Sigmoid colon (tissue), 7 donors: ENCODE measurements around the gene ZSCAN22. TPM values are rescaled to one million over a fixed set of nuclear protein-coding genes. Genes with fewer than 3 reads are reported as not detected.

Source experiments
- DNase-seq: peaks from one replicate; pipeline ENCODE4 v3.0.0-alpha.2; 2019
- H3K27ac ChIP-seq, 4 donors: fragments of 200-600 bp; sonication (generic); one replicate each; pipeline ENCODE4 v1.5.1; 2016 to 2019; ENCODE audit warnings: mild to moderate bottlenecking in 1 of 4
- H3K27me3 ChIP-seq, 3 donors: fragments of 200-600 bp; sonication (generic); one replicate each; pipeline ENCODE4 v1.5.1; 2019; ENCODE audit warnings: mild to moderate bottlenecking in 1 of 3
- H3K36me3 ChIP-seq, 4 donors: fragments of 200-600 bp; sonication (generic); one replicate each; pipeline ENCODE4 v1.5.1; 2016 to 2019
- H3K4me1 ChIP-seq, 4 donors: fragments of 200-600 bp; sonication (generic); one replicate each; pipeline ENCODE4 v1.5.1; 2017 to 2019
- H3K4me3 ChIP-seq, 4 donors: fragments of 200-600 bp; sonication (generic); one replicate each; pipeline ENCODE4 v1.5.1; 2017 to 2019; ENCODE audit warnings: mild to moderate bottlenecking in 2 of 4, moderate library complexity in 1 of 4
- H3K9me3 ChIP-seq, 4 donors: fragments of 200-600 bp in 3 of 4; sonication (generic) in 3 of 4; one replicate each; pipeline versions ENCODE4 v1.5.1 to v1.6.1; 2013 to 2019
- CTCF ChIP-seq, 4 experiments: fragments of 450-650 bp in 3 of 4; fragments of 200-600 bp in 1 of 4; IDR thresholded peaks; one replicate each; pipeline ENCODE4 v1.5.1; 2016 to 2019; ENCODE audit warnings: antibody characterized with exemption in 4 of 4, mild to moderate bottlenecking in 3 of 4, moderate library complexity in 2 of 4
- EP300 ChIP-seq, 4 donors: sonication (generic); formaldehyde crosslinking; IDR thresholded peaks; one replicate each; pipeline ENCODE4 v1.6.1; 2017; ENCODE audit warnings: antibody characterized with exemption in 4 of 4
- POLR2A ChIP-seq, 2 donors: fragments of 450-650 bp; IDR thresholded peaks; one replicate each; pipeline ENCODE4 v1.6.1; 2016; ENCODE audit warnings: antibody characterized with exemption in 2 of 2, mild to moderate bottlenecking in 2 of 2, moderate library complexity in 2 of 2
- POLR2AphosphoS5 ChIP-seq, 4 donors: sonication (generic); formaldehyde crosslinking; IDR thresholded peaks; one replicate each; pipeline ENCODE4 v1.6.1; 2017; ENCODE audit warnings: antibody characterized with exemption in 4 of 4
- WGBS, 2 donors: extraction: QIAGEN DNeasy Blood & Tissue Kit; methylation state at CpG; one replicate each; pipeline ENCODE4 v1.1.7; 2013; 5-methylcytosine and 5-hydroxymethylcytosine counted together
- intact Hi-C: fragments of 100-400 bp; cut with DNase I; formaldehyde crosslinking; loops from one replicate; pipeline ENCODE4 v1.15.1; 2023
- polyA plus RNA-seq, 3 donors: library from polyadenylated mRNA; stranded (reverse); fragments of 200-250 nt; gene quantifications; one replicate each; pipeline ENCODE4 v1.2.3, GENCODE V29; 2013
- total RNA-seq, 4 donors: library from RNA; depleted of rRNA; stranded (reverse); fragments of >200 nt; gene quantifications; one replicate each; pipeline ENCODE4 v1.1.0, GENCODE V29; 2016
- donor health status: healthy with polysubstance abuse.
- donor health status: Bipolar disorder and iron deficiency.
- donor health status: healthy.

ZSCAN22 gene
- 1 to 10 TPM; 1.4 to 3.6 (median 2.2) TPM for total RNA-seq
- polyA plus RNA-seq = 1 to 10 TPM in 1 of 3 donors, under 1 TPM in 2; 0.60 to 1.3 (median 0.69) TPM

GRCh38 chr19:58326914-58327726 is at the start of gene ZSCAN22:
TSS of gene ZSCAN22 (plus strand) at chr19:58326994. CDS start at chr19:58334803, 7,809 bp downstream.
- intact Hi-C loops = loop anchor here (1.0 to 5.0 kb wide), 5 partner anchors 22 to 145 kb away; partner anchors contain the start of genes ERVK3-1, ZNF274, ZNF497 and ZNF8
- Histone ChIP-seq H3K9me3 (no peaks in the 10 kb centered on the region), H3K36me3 (peaks cover 0 to 12% (median 0%) of the 10 kb centered on the region in 4 donors), H3K4me3 (peak within 1 kb of the TSS; percentile 56 to 88 (median 68)), H3K4me1 (peaks cover 0 to 29% (median 24%) of the 10 kb centered on the region in 4 donors), H3K27me3 (no peaks in the 10 kb centered on the region), H3K27ac (peak within 1 kb of the TSS; percentile 91 to 97 (median 93))
- no peak for TF ChIP-seq CTCF (IDR thresholded peaks at IDR 0.05)
- TF ChIP-seq POLR2A (IDR thresholded peaks at IDR 0.05) = peak; percentile 44 to 51
- peak; percentile 61 to 84 (median 76) for TF ChIP-seq POLR2AphosphoS5 (IDR thresholded peaks at IDR 0.05)
- TF ChIP-seq EP300 (IDR thresholded peaks at IDR 0.05) = peak in 1 of 4 donors; percentile 17
- WGBS, 2 donors = 0 to 1% methylated on average over 62 of the region's 62 CpGs
- peak; percentile 98 for DNase-seq

GRCh38 chr19:58277197-58277596 is 49.6 kb upstream of the ZSCAN22 start:
- H3K27me3 ChIP-seq = no peaks in the 10 kb centered on the region
- TF ChIP-seq EP300 (IDR thresholded peaks at IDR 0.05) = no peak
- TF ChIP-seq POLR2A (IDR thresholded peaks at IDR 0.05) = no peak
- no peak for TF ChIP-seq POLR2AphosphoS5 (IDR thresholded peaks at IDR 0.05)
- TF ChIP-seq CTCF (IDR thresholded peaks at IDR 0.05) = no peak
- intact Hi-C loops = loop anchor here (5.0 kb wide), 1 partner anchor 95 kb away; the partner anchor contains the start of gene ZNF274
- peaks cover 0 to 35% (median 15%) of the 10 kb centered on the region in 4 donors for H3K36me3 ChIP-seq
- H3K27ac ChIP-seq = no peak overlapping the region
- peaks cover 0 to 23% (median 19%) of the 10 kb centered on the region in 4 donors for H3K4me1 ChIP-seq
- peaks cover 9 to 29% (median 20%) of the 10 kb centered on the region in 4 donors for H3K9me3 ChIP-seq
- H3K4me3 ChIP-seq = no peak overlapping the region
- WGBS, 2 donors = 95 to 96% methylated on average over 7 of the region's 7 CpGs
- DNase-seq = no peak

GRCh38 chr19:58277748-58278540 is 48.9 kb upstream of the ZSCAN22 start:
- no peak for TF ChIP-seq POLR2A (IDR thresholded peaks at IDR 0.05)
- TF ChIP-seq EP300 (IDR thresholded peaks at IDR 0.05) = no peak
- no peak for TF ChIP-seq CTCF (IDR thresholded peaks at IDR 0.05)
- no peak for TF ChIP-seq POLR2AphosphoS5 (IDR thresholded peaks at IDR 0.05)
- Histone ChIP-seq H3K27me3 (no peaks in the 10 kb centered on the region), H3K36me3 (peaks cover 0 to 27% (median 11%) of the 10 kb centered on the region in 4 donors), H3K4me1 (peaks cover 0 to 23% (median 19%) of the 10 kb centered on the region in 4 donors), H3K27ac (peak overlapping the region; percentile 88 to 94 (median 90)), H3K9me3 (peaks cover 3 to 22% (median 13%) of the 10 kb centered on the region in 4 donors), H3K4me3 (peak overlapping the region; percentile 76 to 89 (median 86))
- DNase-seq = no peak
- WGBS, 2 donors = 42 to 46% methylated on average over 25 of the region's 25 CpGs
- intact Hi-C loops = loop anchor here (2.0 to 5.0 kb wide), 3 partner anchors 27 to 96 kb away; partner anchors contain the start of genes ERVK3-1, ZNF274 and ZSCAN22

GRCh38 chr19:58278541-58279041 is 48.2 kb upstream of the ZSCAN22 start, which contains the start of gene ZNF8:
TSS of gene ZNF8 (plus strand) at chr19:58278955. CDS start at chr19:58279082, 127 bp downstream.
- DNase-seq = peak; percentile 98
- Histone ChIP-seq H3K4me1 (peaks cover 0 to 23% (median 19%) of the 10 kb centered on the region in 4 donors), H3K4me3 (peak within 1 kb of the TSS; percentile 76 to 89 (median 86)), H3K27ac (peak within 1 kb of the TSS; percentile 88 to 94 (median 90)), H3K27me3 (no peaks in the 10 kb centered on the region), H3K9me3 (peaks cover 0 to 16% (median 12%) of the 10 kb centered on the region in 4 donors), H3K36me3 (peaks cover 0 to 21% (median 9%) of the 10 kb centered on the region in 4 donors)
- intact Hi-C loops = loop anchor here (2.0 to 5.0 kb wide), 3 partner anchors 26 to 96 kb away; partner anchors contain the start of genes ERVK3-1, ZNF274 and ZSCAN22
- TF ChIP-seq EP300 (IDR thresholded peaks at IDR 0.05) = peak in 1 of 4 donors; percentile 23
- no peak for TF ChIP-seq CTCF (IDR thresholded peaks at IDR 0.05)
- TF ChIP-seq POLR2AphosphoS5 (IDR thresholded peaks at IDR 0.05) = peak; percentile 71 to 95 (median 88)
- TF ChIP-seq POLR2A (IDR thresholded peaks at IDR 0.05) = peak; percentile 45 to 69
- 0% methylated on average over 42 of the region's 42 CpGs for WGBS, 2 donors
